ENCODE data around the gene PLA2G10. TPM values are rescaled to one million over a fixed set of nuclear protein-coding genes. Genes with fewer than 3 reads are reported as not detected.

Gene PLA2G10
- total and polyA plus RNA-seq, 2 of the 13 experiments (the other 11 are each of a cell fraction or from before 2014, with no cell fraction given) = not detected

- TF ChIP-seq TFDP2 (CRISPR knock-in tag; IDR thresholded peaks at IDR 0.05) (peak; percentile 91), ZBTB33 (CRISPR knock-in tag; IDR thresholded peaks at IDR 0.05) (peak; percentile 28; the same call in 1 of the 2 replicates), ZNF678 (CRISPR knock-in tag; IDR thresholded peaks at IDR 0.05) (0 out of 2 replicates have a peak, but pooled peaks have one; percentile 70), DMTF1 (CRISPR knock-in tag; IDR thresholded peaks at IDR 0.05) (no peak), IRF2 (CRISPR knock-in tag; IDR thresholded peaks at IDR 0.05) (peak; percentile 63; the same call in 1 of the 2 replicates), ZNF407 (CRISPR knock-in tag; IDR thresholded peaks at IDR 0.05; ENCODE audit: not compliant biosample characterization) (peak; percentile 99), TMF1 (CRISPR knock-in tag; IDR thresholded peaks at IDR 0.05; ENCODE audit: low read depth) (peak; percentile 83; the same call in 1 of the 2 replicates), NPAS2 (CRISPR knock-in tag; IDR thresholded peaks at IDR 0.05; ENCODE audit: borderline replicate concordance) (0 out of 2 replicates have a peak, but pooled peaks have one; percentile 60), ZMAT3 (CRISPR knock-in tag; conservative IDR thresholded peaks at IDR 0.05) (peak; percentile 99), PHF8 (CRISPR knock-in tag; IDR thresholded peaks at IDR 0.05) (peak; percentile 99), ZNF709 (CRISPR knock-in tag; IDR thresholded peaks at IDR 0.05) (peak; percentile 99), ZNF335 (CRISPR knock-in tag; IDR thresholded peaks at IDR 0.05) (peak; percentile 92; the same call in 1 of the 2 replicates), YY1 (IDR thresholded peaks at IDR 0.05; ENCODE audit: insufficient read depth, insufficient replicate concordance, low read depth, low read length) (peak; percentile 72), SIX1 (CRISPR knock-in tag; IDR thresholded peaks at IDR 0.05; ENCODE audit: borderline replicate concordance) (peak; percentile 12; the same call in 1 of the 2 replicates)
These were observed 64.0 kb downstream of the PLA2G10 start, which contains the start of gene PARN (continued) for GRCh38 chr16:14629919-14630619.

Measured in HepG2 (cell line).